Left renal pelvis (tissue), 4 donors: ENCODE measurements around the gene MALT1. TPM values are rescaled to one million over a fixed set of nuclear protein-coding genes. Genes with fewer than 3 reads are reported as not detected.
"Not testable (repeated sequence)": the region's sequence is repeated elsewhere in the genome, so short reads cannot be mapped to it uniquely, and the experiment has no call there.

Source experiments
- DNase-seq, 4 donors: peaks; one replicate each; pipeline ENCODE4 v3.0.0-alpha.2; 2013; ENCODE audit warnings: low read depth in 4 of 4, low spot score in 3 of 4
- polyA plus RNA-seq, 4 donors: library from polyadenylated mRNA; unstranded; fragments of 120-200 nt; gene quantifications; one replicate each; pipeline ENCODE4 v1.2.1, GENCODE V29; 2013; ENCODE audit not compliant: insufficient read length in 4 of 4

MALT1 gene
- polyA plus RNA-seq, 4 donors, result 23.1 to 34.9 (median 34.5) TPM

GRCh38 chr18:58762781-58763171, 91.5 kb downstream of the MALT1 start:
- no peak for DNase-seq

DNA sequence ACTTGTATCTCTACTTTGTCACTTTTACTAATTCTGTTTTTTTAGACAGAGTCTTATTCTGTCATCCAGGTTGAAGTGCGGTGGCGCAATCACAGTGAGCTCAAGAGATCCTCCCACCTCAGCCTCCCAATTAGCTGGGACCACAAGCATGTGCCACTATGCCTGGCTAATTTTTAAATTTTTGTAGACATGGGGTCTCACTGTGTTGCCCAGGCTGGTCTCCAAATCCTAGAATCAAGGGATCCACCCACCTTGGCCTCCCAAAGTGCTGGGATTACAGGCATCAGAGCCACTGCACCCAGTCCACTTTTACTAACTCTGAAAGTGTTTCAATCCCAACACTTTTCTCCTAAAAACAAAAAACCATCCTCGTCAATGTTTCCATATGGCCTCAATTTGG, 94.9 kb downstream of the MALT1 start:
- no peak for DNase-seq

DNA sequence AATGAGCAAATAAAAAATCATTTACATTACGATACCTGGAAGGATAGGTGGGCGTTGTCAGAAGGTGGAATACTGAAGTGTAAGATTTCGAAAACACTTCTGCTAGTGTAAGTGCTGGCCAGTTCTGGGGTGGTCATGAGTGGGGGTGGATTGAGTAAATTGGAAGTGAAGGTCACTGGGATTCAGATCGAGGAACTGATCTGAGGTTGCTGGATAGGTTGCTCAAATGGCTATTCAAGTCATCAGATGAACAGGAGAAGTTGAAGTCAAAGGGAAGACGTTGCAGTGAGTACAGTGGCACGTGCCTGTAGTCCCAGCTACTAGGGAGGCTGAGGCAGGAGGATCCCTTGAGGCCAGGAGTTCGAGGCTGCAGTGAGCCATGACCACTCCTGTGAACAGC, 95.7 kb downstream of the MALT1 start:
- DNase-seq, result no peak

GRCh38 chr18:58768293-58768974, 97.2 kb downstream of the MALT1 start:
- DNase-seq, result peak in 2 of 4 donors; percentile 52

GRCh38 chr18:58769321-58769720, 98.1 kb downstream of the MALT1 start:
- no peak for DNase-seq

DNA sequence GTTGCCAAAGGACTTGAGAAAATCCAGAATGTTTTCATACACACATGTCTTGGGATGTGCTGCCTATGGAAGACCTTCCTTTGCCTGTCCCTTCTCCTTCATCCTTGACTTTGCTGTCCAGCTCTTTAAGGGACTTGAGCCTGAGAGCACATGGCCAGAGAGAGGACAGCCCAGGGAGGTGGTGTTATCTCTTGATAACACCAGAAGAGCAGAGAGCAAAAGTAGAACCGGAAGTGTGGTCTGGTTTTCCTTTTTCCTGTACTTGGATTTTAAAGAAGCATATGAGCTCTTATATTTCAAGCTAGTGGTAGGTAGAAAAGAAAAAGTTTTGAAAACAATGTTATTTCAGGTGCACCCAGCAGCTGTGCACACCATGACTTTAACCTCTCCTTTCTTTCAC, 99.3 kb downstream of the MALT1 start:
- DNase-seq, result no peak

DNA sequence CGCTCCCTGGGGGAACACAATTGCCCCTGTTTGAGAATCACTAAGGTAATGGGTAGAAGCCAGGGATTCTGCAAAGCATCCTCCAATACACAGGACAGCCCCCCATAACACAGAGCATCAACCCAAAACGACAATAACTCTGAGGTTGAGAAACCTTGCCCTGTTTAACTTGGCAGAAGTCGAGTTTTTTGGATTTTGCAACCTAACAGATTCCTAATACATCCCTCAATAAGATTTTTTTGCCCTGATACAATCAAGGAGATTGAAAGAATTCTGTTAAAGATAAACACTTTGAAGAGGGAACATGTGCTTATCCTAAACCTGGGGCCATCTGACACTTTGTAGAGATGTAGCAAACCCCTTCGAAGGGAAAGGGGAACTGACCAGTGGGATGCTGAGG, 100.9 kb downstream of the MALT1 start:
- no peak for DNase-seq

- no peak for DNase-seq
Measured at GRCh38 chr18:58776084-58776483, 104.8 kb downstream of the MALT1 start.

GRCh38 chr18:58776541-58776940, 105.3 kb downstream of the MALT1 start:
- not testable (repeated sequence) for DNase-seq

GRCh38 chr18:58777471-58777870, 106.2 kb downstream of the MALT1 start:
- DNase-seq, result no peak

GRCh38 chr18:58779529-58779928, 108.3 kb downstream of the MALT1 start:
- no peak for DNase-seq

- no peak for DNase-seq
Measured at GRCh38 chr18:58780045-58780444, 108.8 kb downstream of the MALT1 start.

DNA sequence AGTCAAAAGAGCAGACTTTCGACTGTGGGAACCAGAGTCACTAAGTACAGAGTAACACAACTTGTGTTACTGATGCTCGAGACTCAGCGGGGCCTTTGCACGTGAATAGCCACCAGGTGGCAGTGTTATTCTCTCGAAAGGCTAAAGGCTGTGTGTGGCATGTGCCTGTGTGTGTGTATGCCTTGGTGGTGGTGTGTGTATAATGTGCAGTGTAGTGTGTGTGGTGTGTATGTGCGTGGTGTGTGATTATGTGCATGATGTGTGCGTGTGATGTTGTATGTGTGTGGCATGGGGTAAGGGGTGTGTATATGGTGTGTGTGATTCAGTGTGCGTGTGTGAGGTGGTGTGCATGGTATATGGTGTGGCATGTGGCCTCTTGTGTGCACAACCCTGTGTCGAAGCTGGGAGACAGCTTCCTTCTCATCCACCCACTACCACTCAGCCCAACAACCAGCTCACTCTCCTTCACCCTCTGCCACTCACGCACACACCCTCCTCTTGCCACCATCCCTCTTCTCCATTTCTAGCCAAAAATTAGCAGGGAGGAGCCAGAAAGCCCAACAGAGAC, 110.4 kb downstream of the MALT1 start:
- DNase-seq, result peak in 2 of 4 donors; percentile 70 to 73

DNA sequence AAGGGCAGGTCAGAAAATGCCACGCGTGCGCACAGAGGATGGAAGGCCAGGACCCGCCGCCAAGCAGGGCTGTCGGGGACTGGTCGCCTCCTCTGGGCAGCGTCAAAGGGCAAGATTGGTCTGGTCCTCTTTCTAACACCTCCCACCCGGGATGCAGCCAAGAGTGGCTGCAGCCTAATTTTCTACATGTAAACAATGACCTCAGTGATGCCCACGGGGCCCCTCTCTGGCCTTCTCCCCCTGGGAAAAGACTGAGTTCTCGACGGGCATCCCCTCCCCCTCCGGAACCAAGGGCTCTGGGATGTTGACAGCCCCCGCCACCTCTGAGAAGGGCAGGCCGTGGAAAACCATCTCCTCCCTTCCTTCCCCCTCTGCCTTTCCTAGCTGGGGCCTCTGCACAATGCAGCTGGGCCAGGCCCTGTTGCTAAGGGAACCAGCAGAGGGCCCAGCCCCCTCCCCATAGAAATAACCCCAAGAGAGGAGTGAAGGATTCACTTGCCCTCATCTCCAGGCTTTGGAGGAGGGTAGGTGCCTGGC, 113.4 kb downstream of the MALT1 start:
- DNase-seq, result no peak

- no peak for DNase-seq
Measured at GRCh38 chr18:58785171-58785805, 114.0 kb downstream of the MALT1 start.

- no peak for DNase-seq
Measured at GRCh38 chr18:58785870-58786269, 114.6 kb downstream of the MALT1 start.

GRCh38 chr18:58787536-58788149, 116.4 kb downstream of the MALT1 start:
- no peak for DNase-seq

DNA sequence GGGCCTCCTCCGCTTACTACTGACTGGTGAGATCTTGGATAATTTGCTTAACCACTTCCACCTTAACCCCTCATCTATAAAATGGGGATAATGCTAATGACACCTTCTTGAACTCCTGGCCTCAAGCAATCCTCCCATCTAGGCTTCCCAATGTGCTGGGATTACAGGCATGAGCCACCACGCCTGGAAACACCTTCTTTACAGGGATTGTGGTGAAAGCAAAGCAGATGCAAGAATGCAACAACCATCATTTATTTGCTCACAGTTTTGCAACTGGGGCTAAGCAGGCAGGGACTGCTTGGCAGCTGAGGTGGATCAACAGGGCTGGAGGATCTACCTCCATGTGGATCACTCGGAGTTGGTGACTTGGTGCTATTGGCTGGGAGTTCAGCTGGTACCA, 117.2 kb downstream of the MALT1 start:
- DNase-seq, result no peak

GRCh38 chr18:58788971-58789875, 118.0 kb downstream of the MALT1 start:
- DNase-seq, result peak in 2 of 4 donors; percentile 66 to 73

DNA sequence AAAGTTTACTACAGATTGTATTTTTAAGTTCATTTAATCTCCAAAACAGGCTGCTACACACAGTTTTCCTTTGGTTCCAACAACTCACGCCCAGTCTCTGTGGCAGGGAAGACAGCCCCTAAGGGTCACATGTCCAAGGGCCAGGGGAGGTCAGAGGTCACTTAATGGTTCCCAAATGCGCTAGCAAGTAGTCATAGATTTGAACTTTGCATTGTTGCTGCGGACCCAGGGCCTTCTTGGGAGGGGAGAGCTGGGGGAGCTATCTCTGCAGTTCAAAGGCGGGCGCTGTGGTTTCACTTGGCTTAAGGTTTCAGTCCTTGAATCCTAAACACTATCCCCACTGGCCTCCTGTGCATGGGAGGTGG, 118.6 kb downstream of the MALT1 start:
- peak in 1 of 4 donors; percentile 45 for DNase-seq
